Neural progenitor cell (in vitro differentiated cells): ENCODE results near the gene PDE6D.

ENCODE experiments used
- EZH2 ChIP-seq: fragments of 200-600 bp; sonication (generic); IDR thresholded peaks from 2 replicates; pipeline ENCODE4 v1.6.1; 2017; ENCODE audit warnings: antibody characterized with exemption, mild to moderate bottlenecking, moderate library complexity
- TF ChIP-seq, protein P1 (sequence below): fragments of 200-600 bp; sonication (generic); IDR thresholded peaks from 2 replicates; pipeline ENCODE4 v1.5.1; 2017; ENCODE audit warnings: antibody characterized with exemption, mild to moderate bottlenecking

DNA sequence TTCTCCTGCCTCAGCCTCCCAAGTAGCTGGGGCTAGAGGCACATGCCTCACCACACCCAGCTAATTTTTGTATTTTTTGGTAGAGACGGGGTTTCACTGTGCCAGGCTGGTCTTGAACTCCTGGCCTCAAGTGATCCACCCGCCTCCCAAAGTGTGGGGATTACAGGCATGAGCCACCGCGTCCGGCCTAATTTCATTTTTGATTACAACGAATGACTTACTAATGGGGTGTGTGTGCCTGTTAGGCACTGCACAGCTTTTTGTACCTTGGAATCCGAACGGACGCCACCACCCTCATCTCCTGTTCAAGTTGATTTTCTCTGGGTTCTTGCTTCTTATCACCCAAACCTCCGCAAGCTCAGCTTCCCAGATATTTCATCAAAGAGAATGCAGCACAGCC lies 55.6 kb downstream of the PDE6D start:
- TF ChIP-seq, protein P1, sequence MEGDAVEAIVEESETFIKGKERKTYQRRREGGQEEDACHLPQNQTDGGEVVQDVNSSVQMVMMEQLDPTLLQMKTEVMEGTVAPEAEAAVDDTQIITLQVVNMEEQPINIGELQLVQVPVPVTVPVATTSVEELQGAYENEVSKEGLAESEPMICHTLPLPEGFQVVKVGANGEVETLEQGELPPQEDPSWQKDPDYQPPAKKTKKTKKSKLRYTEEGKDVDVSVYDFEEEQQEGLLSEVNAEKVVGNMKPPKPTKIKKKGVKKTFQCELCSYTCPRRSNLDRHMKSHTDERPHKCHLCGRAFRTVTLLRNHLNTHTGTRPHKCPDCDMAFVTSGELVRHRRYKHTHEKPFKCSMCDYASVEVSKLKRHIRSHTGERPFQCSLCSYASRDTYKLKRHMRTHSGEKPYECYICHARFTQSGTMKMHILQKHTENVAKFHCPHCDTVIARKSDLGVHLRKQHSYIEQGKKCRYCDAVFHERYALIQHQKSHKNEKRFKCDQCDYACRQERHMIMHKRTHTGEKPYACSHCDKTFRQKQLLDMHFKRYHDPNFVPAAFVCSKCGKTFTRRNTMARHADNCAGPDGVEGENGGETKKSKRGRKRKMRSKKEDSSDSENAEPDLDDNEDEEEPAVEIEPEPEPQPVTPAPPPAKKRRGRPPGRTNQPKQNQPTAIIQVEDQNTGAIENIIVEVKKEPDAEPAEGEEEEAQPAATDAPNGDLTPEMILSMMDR = no peak
- TF ChIP-seq EZH2 = no peak
